SIG-M5 treated with dmso at 0.1 percent for 504 hours (cell line): Measurements from ENCODE around the gene FGF12.

Experiments
- DNase-seq: peaks from one replicate; lab custom pipeline; 2025; ENCODE audit not compliant: unreplicated experiment; lab: John Stamatoyannopoulos, UW

The FGF12 gene

GRCh38 chr3:192128060-192128459 lies 599.3 kb downstream of the FGF12 start:
- no peak for DNase-seq

GRCh38 chr3:192122832-192123594 lies 604.3 kb downstream of the FGF12 start:
- no peak for DNase-seq

DNA sequence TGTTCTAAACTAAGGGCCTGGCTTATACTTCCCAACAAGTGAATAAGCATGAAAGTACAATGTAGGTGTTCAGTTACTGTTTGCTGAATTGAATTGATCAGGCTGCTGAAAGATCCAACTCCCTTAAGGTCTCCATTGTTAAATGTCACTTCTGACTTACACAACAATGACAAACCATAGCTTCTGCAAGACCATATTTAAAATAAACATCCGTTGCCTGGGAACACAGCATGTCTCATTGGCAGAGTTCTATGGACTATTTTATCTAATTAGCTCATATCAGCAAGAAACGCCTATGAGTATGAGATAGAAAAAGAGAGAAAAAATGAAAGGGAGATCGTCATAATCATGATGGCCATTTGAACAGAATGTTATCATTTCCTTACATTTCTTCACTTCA lies 605.4 kb downstream of the FGF12 start:
- no peak for DNase-seq

DNA sequence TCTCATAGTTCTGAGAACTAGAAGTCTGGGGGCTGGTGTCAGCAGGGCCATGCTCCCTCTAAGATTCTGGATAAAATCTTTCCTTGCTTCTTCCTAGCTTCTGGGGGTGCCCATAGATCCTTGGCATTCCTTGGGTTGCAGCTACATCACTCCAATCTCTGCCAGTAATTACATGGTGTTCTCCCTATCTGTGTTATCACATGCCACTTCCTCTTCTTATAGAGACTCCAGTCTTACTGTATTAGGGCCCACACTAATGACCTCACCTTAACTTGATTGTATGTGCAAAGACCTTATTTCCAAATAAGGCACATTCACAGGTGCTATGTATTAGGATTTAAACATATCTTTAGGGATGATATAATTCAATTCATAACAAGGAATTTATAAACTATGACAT lies 618.5 kb downstream of the FGF12 start:
- DNase-seq = no peak

DNA sequence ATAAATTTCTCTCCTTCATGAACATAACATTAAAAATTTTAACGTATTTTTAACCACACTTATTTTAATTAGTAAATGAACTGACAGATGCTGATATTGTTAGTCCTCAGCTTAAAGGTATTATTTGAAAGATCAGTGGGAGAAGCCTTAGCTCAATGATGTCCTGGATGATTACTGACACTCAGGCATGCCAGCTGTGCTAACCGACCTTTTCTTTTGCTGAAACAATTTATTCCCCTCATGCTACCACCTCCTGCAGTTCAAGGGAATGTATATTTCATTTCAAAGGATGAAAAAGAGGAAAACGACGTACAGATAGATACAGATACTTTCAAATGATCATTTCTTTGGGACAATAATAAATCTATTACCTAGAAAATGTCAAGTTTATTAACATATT lies 620.8 kb downstream of the FGF12 start:
- DNase-seq = no peak

DNA sequence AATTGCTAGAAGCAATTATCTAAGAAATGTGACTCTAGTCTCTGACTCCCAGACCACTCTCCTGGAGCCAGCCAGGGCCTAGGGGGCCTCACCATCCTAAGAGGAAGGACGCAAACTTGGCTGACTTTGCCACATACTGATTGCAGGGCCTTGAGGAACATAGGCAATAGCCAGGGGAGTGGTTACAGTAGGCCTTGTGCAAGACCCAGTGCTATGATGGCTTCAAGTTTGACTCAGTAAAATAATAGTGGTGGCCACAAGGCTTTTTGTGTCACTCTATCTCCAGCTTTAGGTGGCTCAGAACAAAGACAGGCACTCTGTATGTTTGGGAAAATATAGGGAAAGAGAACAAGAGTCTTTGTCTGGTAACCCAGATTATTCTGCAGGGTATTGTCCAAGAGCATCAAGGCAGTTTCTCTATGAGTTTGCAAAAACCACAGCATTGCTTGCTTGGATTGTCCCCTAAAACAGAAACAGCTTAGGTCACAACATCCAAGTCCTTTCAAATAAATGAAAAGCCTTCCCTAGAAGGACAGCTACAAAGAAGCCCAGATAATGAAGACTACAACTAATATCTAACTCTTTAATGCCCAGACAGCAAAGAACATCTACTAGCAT lies 634.8 kb downstream of the FGF12 start:
- DNase-seq = no peak

DNA sequence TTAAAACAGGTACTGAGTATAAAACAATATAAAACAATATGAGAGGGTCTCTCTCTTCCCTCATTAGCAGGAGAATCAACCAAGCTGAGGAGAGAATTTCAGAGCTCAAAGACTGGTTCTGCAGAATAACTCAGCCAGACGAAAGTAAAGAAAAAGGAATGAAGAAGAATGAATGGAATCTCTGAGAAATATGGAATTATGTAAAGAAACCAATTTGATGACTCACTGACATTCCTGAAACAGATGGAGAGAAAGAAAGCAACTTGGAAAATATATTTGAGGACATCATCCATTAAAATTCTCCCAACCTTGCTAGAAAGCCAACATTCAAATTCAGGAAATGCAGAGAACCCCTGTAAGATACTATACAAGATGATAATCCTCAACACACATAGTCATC lies 635.5 kb downstream of the FGF12 start:
- no peak for DNase-seq

- DNase-seq = no peak
Observed at GRCh38 chr3:192090586-192090985, 636.8 kb downstream of the FGF12 start.
